Suppressor macrophage (primary cell): ENCODE data around the gene TMEM198.

ENCODE experiments used
- DNase-seq, 4 experiments: peaks; one replicate each; pipeline ENCODE4 v3.0.0-alpha.2; 2020 to 2022

The TMEM198 gene

DNA sequence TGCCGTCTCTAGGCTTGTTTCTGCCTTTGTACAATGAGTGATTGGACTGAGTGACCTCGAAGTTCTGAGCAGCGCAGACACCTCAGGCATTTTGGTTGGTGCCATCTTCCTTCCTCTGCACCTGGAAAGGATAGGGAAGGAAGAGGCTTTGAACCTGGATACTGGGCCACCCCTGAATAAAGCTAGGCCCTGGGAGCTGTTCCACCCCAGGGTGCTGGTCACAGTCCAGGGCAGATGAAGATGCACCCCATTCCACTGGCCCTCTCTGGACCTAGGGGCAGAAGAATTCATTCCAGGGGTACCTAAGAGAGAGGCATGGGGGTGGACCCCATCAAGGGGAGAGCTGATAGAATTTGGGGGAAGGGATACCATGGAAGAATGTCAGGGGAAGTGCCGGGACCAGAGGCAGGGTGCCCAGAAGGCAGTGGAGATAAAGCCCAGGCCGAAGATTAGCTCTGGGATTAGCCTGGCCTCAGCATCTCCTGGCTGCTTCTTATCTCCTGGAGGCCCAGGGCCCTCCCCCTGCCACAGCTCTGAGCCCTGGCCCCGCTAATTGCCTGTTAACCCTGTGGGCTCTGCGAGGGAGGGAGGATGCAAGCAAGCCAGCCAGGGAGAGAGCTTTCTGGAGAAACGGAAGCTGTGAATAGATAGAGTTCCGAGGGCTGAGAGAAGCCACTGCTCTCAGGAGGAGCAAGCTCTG is 18.1 kb upstream of the TMEM198 start:
- no peak for DNase-seq

DNA sequence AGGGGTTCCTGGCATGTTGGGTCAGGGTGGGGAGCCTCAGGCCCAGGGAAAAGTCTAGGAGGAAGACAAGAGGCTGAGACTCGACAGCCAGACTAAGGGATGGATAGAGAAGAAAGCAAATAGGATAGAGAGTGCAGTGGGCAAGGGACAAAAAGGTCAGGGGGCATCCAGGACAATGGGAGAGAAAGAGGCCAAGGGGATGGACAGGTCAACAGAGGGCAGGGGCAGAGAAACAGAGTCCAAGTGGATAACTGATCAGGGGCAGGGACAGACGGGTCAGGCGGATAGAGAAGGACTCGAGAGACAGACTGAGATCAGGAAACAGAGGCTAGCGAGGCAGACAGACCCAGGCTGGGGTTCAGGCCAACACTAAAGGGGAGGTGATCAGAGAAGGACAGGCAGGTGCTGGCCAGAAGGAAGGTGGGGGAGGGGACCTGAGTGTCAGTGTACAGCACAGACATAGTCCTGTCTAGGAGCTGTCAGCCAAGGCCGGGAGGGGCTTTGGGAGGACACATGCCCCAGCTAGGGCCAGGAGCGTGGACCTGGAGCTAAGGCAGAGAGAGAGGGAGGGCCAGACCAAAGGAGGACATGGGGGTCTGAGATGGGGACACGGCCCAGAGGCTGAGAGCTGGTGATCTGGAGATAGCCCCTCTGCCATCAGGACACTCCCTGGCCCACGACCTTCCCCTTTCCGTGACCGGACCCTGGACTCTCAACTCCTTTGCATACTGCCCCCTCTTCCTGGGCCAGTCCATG is 17.3 kb upstream of the TMEM198 start:
- no peak for DNase-seq

DNA sequence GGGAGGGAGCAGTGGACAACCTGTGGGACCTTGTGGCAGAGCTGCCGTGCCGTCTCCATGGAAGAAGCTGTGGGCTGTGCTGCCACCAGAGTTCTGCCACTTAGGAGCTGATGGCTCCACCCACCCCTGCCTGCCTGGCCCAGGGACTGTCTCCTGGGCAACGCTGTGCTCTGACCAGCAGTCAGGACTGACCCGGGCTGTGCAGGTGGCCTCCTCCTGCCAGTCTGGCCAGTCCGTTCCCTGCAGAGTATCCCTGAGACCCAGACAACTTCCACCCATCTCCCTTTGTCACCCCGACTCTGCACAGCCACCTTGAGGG is 16.8 kb upstream of the TMEM198 start:
- DNase-seq, result no peak

DNA sequence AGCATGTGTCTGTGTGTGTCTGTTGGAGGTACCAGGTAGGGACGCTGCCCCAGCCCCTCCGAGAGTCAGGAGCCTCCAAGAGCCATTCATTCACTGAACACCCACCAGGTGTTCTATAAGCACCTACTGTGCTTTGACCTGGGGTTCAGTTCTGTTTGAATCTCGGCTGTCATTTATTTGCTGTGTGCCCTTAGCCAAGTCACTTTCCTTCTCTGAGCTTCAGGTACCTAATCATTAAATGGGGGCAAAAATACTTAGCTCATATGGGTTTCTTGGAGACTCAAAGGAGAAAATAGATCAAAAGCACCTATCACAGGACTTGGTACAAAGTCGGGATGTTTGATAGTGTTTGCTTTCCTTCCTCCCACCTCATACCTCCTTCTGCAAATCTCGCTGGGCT is 16.4 kb upstream of the TMEM198 start:
- no peak for DNase-seq

DNA sequence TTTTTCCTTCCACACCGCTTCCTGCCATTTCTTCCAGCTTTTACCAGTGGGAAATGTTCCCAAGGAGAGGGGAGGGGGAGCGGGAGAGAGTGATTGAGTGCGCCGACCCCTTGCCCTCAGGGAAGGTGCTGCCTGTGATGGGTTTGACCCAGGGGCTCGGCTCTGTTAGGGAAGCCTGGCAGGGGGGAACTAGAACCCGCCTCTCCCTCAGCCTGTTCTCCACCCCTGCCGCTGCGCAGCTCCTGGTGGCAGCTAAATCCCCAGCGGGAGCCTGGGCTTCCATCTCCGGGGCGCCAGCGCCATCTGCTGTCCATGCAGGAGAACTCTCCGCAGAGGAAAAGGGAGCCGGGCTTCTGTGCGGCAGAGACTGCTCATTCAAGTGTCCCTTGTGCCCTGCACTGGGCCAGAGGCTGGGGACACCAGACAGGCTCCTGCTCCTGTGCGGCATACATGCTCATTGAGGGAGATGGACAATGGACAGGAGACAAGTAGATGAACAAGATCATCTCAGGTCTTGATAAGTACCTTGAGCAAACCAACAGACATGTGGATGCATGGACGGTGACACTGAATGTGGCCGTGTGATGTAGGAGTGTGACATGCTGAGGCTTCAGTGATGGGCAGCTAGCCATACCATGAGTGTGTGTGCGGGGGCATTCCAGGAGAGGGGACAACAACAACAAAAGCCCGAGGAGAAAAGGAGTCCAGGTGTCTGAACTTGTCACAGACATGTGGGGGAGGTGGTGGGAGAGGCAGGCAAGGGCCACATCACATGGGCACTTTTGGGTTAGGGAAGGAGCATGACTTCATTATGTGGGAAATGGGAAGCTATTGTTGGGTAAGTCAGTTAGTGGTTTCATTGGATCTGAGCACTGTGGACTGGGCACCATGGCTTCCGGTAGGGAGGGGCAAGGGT is 13.5 kb upstream of the TMEM198 start:
- peak; percentile 90 to 95 (median 94) for DNase-seq

DNA sequence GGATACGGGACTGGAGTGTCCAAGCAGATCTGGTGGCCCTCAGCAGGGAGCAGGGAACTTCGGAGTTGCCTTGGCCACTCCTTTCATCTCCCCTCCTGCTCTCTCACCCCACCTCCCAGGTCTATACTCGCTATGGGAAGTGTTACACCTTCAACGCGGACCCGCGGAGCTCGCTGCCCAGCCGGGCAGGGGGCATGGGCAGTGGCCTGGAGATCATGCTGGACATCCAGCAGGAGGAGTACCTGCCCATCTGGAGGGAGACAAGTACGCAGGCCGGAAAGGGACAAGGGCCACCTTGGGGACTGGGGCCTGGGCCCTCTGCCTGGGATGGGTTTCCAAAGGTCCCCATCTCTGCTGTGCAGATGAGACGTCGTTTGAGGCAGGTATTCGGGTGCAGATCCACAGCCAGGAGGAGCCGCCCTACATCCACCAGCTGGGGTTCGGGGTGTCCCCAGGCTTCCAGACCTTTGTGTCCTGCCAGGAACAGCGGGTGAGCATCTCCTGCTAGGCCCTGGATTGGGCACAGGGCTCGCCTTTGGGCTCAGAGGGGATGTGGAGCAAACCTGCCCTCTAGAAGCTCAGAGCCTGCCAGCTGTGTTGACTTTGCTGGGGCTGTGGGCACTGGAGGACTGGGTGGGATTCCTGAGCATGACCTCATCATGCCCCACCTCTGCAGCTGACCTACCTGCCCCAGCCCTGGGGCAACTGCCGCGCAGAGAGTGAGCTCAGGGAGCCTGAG is 12.0 kb upstream of the TMEM198 start:
- no peak for DNase-seq

DNA sequence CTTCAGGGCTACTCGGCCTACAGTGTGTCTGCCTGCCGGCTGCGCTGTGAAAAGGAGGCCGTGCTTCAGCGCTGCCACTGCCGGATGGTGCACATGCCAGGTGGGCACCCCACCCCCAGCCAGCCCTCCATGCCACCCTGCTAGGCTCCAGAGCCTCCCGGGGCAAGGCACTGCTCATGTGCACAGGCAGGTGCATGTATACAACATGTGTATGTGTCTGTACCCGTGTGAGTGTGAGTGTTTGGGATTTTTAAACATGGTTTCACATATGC is 11.5 kb upstream of the TMEM198 start:
- DNase-seq, result no peak

DNA sequence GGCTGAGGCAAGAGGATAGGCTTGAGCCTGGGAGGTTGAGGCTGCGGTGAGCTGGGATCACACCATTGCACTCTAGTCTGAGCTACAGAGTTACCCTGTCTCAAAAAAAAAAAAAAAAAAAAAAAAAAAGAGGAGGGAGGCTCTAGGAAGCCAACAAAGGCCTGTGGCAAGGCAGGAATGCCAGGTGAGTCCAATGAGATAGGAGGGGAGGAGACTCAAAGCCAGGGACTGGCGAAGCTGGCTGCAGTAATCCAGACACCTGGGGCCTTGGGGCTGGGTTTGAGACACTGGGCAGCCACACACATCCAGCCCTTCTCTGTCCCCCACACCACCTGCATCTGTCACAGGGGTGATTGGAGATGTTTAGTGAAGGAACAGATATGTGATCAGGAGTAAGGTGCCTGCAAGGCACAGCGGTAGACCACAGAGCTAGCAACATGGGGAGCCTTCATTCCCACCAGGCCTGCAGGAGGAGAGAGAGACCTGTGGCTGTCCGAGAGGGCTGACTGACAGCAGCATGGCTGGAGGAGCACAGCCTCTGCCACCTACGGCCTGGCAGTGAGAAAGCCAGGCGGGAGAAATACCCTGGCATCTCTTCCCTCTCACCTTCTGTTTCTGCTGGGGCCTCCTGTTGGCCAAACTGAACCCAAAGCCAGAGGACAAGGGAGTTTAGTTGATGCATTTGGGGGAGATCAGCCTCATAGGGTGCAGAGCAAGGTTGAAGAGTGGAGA is 9.7 kb upstream of the TMEM198 start:
- no peak for DNase-seq

DNA sequence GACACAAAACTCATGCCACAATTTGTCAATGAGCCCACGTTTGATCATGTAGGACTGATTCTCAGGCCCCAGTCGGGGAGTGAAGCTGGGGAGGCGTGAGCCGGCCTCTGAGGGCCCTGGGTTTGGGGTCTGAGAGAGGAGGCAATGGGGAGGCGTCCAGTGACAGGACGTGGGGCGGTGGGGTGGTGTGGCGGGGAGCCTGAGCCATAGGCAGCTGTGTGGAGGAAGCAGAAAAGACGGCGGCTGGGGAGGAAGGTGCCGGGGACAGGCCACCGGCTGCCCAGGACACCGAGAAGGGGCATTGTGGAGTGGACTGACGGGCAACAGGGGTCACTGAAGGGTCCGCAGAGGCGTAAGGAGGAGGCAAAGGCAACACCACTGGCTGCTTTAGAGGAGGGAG is 7.4 kb upstream of the TMEM198 start:
- no peak for DNase-seq

DNA sequence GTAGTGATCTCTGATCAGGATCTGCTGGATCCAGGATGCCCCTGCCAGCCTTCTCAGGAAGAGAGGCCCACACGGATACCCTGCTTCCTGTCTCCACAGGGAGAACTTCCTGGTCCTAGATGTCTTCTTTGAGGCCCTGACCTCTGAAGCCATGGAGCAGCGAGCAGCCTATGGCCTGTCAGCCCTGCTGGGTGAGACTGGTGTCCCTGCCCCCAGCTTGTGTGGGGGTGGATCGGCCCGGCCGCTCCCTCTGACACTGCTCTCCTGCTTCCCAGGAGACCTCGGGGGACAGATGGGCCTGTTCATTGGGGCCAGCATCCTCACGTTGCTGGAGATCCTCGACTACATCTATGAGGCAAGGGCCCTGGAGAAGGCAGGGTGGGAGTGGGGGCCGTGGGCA is 6.9 kb upstream of the TMEM198 start:
- no peak for DNase-seq

DNA sequence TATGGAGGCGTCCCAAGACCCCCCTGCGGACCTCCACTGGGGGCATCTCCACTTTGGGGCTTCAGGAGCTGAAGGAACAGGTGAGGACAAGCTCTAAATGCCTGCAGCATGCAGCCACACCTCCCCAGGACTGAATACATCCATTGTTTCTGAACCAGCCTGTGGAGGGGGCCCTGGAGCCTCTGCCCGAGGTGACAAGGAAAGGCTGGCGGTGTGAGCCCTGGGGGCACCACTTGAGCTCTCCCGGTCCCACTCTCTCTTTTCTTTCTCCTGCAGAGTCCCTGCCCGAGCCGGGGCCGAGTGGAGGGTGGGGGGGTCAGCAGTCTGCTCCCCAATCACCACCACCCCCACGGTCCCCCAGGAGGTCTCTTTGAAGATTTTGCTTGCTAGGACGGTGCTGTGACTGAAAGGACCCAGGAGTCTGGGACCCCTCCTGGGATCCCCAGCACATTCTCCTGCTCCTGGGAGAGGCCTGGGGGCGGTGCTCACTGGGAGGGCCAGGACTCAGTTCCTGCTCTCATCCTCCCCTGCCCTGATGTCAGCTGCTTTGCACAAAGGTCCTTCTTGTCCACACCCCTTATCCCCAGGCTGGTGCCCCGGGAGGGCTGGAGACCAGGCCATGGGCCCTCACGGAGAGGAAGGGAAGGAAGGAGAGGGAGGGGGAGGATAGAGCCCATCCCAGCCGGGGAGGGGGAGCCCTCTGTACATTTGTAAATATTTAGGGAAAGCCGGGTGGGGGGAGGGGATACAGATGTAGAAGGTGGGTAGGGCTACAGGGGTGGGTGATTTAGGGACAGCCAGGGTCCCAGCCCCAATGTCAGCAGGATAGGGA is 6.0 kb upstream of the TMEM198 start:
- no peak for DNase-seq

DNA sequence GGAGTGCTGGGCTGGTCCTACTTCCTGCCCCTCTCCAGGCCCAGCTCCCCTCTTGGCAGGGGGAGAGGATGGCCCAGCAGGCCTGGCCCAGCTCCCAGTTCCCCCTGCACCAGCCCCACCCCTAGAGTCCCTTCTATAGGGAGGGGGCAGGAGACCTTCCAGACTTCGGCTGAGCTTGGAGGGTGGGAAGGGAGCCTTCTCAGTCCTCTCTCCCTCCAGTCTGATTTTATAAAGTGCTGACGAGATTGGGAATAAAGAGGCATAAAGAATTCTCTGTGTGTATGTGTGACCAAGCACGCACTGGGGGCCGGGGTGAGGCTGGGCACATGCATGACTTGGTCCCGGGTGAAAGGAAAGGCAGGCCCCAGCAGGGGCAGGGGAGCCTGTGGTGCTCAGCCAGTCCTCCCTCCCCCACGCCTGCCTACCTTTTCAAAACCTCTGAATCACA is 5.3 kb upstream of the TMEM198 start:
- no peak for DNase-seq

DNA sequence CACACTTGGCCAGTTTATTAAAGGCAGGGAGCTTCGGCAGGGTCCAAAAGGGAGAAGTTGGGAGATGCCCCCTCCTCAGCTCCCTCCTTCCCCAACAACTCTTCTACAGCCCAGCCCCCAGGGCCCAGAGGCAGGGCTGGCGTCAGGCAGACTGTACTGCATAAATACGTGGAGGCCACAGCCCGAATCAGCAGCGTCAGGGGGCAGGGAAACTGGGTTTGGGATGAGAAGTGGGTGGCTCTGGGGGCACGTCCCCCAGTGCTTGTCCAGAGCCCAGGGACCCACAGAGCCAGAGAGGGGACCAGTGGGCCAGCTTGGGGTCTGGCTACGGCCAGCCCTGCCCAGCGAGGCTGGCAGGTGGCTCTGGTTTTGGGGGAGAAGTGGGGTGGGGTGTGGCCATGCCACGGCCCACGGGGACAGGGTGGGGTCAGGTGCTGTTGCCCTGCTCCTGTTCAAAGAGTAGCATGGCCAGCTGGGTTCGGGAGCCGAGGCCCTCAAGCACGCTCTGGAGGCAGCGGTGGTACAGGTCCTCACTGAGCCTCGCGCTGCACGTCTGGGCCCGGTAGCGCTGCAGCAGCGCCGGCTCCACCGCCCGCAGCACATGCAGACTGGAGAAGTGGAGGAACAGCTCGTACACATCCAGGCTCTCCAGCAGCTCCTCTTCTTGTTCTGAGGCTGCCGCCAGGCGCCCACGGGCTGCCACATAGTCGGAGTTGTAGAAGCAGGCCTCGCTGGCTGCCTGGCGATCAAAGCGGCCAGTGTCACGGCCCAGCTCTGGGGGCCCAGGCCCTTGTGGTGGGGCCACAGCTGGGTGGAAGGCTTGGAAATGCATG is 4.7 kb upstream of the TMEM198 start:
- DNase-seq, result no peak

DNA sequence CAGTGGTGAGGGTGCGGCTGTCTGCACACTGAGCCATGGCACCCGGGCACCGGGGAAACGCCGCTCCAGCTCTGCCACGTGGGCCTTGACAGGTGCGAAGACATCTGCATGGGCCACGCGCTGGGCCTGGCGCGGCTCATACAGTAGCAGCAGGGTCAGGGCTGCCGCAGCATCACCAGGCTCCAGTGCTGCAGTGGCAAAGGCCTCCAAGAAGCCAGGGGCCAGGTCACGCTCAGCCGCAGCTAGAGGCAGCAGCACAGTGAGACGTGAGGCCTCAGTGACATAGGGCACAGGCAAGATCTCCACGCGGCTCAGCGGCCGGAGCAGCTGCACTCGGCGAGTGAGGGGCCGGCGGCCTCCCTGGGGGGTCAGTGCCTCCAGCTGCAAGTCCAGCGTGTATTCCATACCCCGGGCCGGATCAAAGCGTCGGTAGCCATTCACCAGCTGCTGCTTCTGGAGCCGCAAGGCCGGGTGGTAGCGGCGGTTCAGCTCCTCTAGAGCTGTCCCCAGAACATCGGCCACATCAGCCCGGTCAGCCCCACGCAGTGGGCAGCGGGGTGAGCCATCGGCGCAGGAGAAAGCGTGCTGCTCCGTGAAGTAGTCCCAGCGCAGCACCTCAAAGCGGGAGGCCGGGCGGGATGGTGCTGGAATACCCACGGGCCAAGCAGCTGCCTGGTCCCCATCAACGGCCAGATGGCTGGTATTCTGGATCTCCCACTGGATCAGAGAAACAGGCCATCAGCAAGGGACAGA is 3.7 kb upstream of the TMEM198 start:
- no peak for DNase-seq

DNA sequence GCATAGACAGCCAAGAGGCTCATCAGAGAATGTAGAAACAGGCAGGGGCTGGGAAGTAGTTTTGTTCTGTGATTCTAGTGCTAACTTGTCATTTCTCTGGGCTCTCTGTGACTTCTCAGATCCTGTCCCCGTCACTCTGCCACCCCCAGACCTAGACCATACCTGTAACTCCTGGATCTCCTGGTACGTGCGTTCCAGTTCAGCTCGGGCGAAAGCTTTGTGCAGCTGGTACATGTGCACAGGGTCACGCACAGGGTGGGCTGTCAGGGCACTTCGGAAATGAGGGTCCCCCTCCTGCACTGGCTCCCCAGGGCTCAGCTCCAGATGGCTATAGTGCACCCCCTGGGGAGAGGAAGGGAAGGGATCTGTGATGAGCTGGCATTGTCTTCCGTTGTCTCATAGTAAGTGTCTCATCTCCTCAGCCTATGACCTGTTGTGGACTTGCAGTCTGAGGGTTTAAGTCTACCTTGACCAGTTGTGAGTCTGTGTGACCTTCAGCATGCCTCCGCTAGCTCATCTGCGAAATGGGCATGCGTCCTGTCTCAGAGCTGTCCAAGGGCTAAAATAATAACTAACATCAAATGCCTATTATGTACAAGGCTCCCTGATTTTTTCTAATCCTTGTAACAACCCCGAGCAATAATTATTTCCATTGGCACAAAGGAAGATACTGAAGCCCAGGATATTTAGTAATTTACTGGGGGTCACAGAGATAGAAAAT is 2.9 kb upstream of the TMEM198 start:
- DNase-seq, result no peak

DNA sequence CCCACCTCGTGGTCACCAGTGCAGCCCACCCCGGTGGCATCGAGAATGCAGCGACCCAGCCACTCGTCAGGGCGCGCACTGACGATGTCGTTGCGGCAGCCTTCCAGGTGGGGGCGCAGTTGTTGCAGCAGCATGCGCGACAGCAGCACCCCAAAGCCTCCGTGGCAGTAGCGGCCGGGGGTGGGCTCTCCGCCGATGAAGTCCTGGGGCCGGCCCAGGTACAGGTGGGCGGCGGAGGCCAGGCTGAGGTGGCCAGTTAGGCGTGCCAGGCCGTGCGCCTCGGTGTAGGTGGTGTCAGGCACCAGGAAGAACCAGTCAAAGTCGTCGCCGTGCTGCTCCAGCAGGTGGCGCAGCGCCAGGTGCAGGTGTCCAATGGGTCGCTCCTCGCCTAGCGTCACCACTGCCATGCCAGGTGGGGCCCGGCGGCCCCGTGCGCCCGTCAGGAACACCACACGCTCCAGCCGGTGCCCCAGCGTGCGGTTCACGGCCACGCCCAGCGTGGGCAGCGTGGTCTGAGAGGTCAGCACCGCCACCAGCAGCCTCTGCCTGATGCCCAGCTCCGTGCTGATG is 2.1 kb upstream of the TMEM198 start:
- DNase-seq, result peak; percentile 73 to 86 (median 78)

DNA sequence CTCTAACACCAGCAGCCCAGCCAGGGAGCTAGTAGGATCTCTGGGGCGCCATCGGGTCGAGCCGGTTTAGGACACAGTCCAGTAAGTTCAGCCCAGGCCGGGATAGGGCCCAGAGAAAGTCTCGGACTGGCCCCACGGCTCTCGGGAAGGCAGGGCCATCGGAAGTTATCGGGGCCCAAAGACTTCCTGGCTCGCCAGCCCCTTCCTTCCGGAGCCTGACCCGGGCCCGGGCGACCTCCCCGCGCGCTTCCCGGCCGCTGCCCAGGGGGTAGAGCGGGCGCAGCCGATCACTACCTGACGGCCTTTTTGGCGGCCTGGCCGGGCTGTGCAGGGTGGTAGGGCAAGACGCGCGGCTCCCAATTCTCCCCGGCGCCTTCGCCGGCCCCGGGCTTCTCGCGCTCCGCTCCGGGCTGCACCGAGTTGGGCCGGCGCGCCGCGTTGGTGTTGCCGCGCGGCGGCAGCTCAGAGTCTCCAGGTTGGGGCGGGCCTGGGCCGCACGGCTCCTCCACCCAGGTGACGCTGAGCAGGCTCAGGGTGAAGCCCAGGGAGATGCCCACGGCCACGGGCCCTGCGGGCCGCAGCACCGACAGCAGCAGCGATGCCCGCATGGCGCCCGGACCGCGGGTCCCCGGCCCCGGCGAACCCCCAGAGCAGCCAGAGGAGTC is 765 bp upstream of the TMEM198 start:
- DNase-seq, result peak; percentile 12 to 46 (median 23)

DNA sequence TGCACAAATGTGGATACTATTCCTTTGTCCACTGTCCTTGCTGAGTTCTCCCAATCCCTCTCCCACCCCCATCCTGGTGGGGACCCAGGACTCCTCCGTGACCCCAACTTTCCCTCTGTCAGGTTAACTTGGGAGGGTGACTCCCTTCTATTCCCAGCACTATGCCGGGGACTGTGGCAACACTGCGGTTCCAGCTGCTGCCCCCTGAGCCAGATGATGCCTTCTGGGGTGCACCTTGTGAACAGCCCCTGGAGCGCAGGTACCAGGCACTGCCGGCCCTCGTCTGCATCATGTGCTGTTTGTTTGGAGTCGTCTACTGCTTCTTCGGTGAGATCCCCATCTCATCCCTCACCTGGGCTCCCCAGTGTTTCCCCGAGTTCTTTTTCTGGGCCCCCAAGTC is 739 bp downstream of the TMEM198 start:
- no peak for DNase-seq
